Hypothalamus (tissue), 51 donors: ENCODE results near the gene SLC9A8.
"Not testable (repeated sequence)": the region's sequence is repeated elsewhere in the genome, so short reads cannot be mapped to it uniquely, and the experiment has no call there.

Source experiments
- DNase-seq, 51 donors: peaks; one replicate each; lab custom pipeline; 2025; lab: John Stamatoyannopoulos, UW

SLC9A8 gene

DNA sequence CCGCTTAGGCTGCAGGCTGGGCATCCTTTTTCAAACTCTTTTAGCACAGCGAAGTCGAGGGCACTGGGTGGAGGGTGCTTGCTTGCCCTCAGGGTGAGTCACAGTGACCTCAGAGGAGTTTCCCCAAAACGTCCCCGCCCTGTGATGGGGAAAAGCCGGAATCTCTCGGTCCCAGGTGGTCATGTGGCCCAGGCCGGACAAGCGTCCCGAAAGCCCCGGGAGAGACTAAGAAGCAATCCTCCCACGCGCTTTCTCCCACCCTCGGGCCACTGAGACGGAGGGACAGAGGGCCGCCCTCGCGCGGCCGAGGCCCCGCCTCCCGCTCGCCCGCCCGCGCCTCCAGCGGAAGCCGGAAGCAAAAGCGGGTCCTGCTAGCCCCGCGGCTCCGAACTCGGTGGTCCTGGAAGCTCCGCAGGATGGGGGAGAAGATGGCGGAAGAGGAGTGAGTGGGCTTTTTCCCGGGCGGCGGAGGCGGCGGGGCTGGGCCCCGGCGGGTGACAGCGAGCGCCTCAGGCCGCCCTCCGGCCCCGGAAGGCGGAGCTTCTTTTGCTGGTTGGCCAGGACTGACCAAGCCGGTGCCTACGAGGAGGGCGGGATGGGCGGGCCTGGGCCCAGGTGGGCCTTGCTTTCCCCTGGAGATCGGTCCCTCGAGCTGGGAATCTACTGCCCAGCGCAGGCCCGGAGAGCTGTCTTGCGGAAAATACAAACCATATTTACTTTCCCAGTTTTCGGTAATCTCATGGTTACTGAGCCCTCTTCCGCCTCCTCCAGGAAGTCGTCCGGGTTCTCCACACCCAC, at the start of gene SLC9A8:
Gene SLC9A8 (plus strand): TSS at position 322 of the 798 bp plus-strand sequence. CDS start 95 bp downstream, at position 417.
- peak; percentile 46 to 95 (median 84) for DNase-seq

GRCh38 chr20:49762940-49763766, 49.5 kb upstream of the SLC9A8 start:
- DNase-seq, result no peak

GRCh38 chr20:49765413-49765736, 47.3 kb upstream of the SLC9A8 start:
- DNase-seq, result no peak

DNA sequence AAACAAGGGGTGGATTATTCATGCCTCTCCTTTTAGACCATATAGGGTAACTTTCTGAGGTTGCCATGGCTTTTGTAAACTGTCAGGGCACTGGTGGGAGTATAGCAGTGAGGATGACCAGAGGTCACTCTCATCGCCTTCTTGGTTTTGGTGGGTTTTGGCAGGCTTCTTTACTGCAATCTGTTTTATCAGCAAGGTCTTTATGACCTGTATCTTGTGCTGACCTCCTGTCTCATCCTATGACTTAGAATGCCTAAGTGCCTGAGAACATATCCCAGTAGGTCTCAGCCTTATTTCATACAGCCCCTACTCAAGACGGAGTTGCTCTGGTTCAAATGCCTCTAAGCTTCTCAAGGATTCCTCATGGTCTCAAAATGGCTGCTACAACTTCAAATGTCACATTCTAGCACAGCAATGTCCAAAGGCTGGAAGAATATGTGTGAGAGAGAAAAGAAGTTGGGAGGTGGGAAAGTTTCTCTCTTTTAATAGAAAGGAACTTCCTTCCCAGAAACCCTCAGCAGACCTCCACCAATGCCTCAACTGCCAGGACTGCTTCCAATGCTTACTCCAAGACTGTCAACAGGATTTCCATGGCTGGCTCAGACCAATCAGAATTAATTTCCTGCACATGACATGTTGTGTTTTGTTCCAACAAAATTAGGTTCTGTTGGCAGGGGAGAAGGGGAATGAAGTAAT, 46.6 kb upstream of the SLC9A8 start:
- DNase-seq, result no peak

DNA sequence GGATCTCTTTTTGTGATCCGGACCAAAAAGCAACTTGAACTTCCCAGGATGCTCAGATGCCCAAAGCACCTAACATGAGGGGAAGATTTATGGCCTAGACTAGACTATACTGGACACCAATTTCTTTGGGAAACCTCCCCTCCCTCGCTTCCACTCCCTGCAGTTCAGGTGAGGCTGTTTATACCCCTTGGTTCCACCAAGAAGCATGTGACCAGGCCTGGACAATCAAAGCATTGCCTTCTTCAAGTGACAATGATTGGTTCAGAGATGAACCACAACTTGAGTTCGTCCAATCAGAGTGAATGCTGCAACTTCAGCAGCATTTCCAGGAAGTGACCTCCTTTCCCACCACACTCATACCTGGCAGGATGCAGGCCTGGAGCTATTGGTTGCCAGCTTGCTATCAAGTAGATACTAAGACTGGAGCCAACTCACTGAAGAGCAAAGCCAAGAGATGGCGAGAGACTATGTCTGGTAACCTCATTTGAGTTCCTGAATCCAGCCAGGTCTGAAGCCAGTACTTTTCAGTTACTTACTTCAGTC, 45.6 kb upstream of the SLC9A8 start:
- DNase-seq, result no peak

DNA sequence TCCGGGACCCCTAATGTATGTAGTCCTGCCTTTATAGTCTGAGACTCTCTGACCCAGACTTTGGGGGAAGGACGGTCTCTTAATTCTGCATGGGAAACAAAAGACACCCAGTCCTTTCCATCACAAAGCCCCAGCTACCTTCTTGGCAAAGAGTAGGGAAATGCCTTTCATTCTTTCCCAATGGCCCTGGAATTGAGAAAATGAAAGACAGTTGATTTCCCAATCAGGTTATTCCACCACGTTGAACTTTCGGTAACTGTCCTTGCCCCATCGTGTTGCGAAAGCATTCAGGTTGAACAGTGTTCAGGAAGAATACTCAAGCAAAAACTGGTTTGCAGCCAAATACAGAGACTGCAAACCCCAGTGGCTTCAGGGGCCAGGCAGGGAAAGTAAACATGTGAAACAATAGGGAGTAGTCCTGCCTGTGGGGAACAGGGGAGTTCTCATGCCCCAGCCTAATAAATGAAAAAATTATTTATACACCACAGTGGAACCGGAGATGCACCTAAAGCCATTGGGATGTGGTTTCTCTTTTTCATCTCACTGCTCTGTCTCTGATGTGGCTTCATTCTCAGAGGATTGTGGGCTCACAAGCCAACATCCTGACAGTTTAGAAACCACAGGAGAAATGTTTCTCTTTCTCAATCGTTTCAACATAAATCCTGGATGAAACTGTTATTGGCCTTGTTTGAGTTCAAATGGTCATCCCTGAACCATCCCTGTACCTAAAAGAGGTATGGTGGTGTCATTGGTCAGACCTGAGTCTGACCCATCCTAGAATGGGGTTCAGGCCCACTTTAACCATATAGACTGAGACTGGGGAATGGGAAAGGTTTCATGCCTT, 44.2 kb upstream of the SLC9A8 start:
- DNase-seq, result peak in 8 of 51 donors; percentile 2 to 47 (median 18)

DNA sequence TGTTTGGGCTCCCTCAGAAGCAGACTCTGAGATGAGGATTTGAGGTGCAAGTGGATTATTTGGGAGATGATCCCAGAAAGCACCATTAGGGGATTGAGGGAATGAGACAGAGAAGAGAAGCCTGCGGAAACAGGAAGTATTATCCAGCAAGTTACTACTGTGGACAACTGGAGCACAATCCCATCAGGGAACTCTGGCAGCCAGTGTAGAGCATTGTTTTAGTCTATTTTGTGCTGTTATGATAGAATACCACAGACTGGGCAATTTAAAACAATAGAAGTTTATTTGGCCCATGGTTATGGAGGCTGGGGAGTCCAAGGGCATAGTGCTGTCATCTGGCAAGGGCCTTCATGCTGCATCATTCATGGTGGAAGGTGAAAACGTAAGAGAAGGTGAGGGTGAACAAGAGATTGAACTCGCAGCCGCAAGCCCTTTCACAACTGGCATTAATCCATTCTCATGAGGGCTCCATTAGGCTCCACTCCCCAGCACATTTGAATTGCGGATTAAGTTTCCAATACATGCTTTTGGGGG, 43.5 kb upstream of the SLC9A8 start:
- DNase-seq, result no peak

- DNase-seq, result no peak
These were observed 42.0 kb upstream of the SLC9A8 start for GRCh38 chr20:49770634-49771033.

GRCh38 chr20:49774213-49774612, 38.4 kb upstream of the SLC9A8 start:
- not testable (repeated sequence) for DNase-seq

DNA sequence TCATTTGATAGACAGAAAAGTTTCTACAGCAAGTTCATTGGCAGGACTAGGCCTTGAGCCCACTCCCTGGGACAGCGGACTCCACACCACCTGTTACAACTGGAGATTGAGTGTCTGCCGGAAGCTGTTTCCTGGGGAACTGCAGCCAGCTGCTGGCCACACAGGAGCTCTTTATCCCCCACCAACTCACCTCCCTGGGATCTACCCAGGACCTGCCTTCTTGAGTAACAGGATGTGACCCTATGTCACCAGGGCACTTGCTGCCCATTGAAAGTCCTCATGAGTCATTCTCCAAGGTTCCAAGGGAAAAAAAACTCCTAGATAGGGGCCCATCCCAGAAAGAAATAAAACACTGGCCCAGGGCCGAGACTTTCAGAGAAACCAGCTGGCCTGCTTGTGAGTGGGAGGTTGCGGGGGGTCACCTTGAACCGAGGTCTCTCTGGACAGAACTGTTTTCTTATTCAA, 37.4 kb upstream of the SLC9A8 start:
- DNase-seq, result peak in 10 of 51 donors; percentile 3 to 53 (median 24)

GRCh38 chr20:49779972-49780371, 32.7 kb upstream of the SLC9A8 start:
- DNase-seq, result no peak

GRCh38 chr20:49781676-49782075, 31.0 kb upstream of the SLC9A8 start:
- no peak for DNase-seq

- DNase-seq, result not testable (repeated sequence)
These were observed 30.2 kb upstream of the SLC9A8 start for GRCh38 chr20:49782439-49782838.

DNA sequence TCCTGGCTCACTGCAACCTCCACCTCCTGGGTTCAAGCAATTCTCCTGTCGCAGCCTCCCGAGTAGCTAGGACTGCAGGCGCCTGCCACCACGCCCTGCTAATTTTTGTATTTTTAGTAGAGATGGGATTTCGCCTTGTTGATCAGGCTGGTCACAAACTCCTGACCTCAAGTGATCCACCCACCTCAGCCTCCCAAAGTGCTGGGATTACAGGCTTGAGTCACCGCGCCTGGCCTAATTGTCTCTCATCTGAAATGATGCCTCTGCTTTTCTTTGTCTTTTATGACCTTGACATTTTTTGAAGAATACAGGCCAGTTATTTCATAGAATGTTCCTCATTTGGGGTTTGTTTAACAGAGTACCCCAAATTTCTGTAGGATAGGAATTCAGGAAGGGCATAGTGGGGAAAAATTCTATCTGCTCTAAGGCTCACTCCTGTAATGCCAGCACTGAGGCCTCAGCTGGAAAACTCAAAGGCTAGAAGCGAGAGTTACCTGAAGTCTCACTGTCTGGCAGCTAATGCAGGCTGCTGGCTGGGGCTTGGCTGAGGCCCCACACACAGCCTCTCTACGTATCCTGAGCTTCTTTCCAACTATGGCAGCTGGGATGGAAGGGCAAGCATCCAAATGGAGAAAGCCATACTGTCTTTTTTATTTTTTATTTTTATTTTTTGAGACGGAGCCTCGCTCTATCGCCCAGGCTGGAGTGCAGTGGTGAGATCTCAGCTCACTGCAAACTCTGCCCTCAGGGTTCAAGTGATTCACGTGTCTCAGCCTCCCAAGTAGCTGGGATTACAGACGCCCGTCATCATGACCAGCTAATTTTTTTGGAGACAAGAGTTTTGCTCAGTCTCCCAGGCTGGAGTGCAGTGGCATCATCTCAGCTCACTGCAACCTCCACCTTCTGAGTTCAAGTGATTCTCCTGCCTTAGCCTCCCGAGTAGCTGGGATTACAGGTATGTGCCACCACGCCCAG, 29.3 kb upstream of the SLC9A8 start:
- not testable (repeated sequence) for DNase-seq

DNA sequence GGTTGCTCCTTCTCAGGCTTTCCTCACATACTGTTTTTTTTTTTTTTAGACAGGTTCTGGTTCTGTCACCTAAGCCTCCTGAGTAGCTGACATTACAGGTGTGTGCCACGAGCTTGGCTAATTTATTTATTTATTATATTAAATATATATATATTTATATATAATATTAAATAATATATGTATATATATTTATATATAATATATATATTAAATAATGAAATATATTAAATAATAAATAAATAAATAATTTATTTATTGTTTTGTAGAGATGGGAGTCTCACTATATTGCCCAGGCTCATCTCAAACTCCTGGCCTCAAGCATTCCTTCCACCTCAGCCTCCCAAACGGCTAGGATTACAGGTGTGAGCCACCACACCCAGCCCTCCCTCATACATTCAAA, 28.3 kb upstream of the SLC9A8 start:
- DNase-seq, result no peak

- DNase-seq, result no peak
These were observed 27.3 kb upstream of the SLC9A8 start for GRCh38 chr20:49785149-49785851.

GRCh38 chr20:49785852-49786175, 26.8 kb upstream of the SLC9A8 start:
- no peak for DNase-seq

DNA sequence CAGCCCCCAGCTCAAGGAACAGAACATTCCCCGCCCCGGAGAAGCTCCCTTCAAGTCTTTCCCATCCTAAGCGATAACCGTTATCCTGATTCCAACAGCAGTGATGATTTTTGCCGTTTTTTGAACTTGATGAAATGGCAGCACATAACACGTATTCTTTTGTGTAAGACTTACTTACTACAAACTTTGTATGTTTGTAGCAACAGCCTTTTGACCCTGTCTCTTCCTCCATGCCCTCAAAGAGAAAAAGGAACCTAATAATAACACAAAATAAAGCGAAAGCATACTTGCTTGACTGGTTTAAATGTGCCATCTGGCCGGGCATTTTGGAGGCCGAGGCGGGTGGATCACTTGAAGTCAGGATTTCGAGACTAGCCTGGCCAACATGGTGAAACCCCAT, 26.4 kb upstream of the SLC9A8 start:
- DNase-seq, result no peak
